T-helper 1 cell (primary cell): ENCODE results near the gene TBCD.

Experiments used
- DNase-seq, 5 donors: peaks; one replicate each; pipeline ENCODE4 v3.0.0-alpha.2; 2012 to 2020

The TBCD gene

DNA sequence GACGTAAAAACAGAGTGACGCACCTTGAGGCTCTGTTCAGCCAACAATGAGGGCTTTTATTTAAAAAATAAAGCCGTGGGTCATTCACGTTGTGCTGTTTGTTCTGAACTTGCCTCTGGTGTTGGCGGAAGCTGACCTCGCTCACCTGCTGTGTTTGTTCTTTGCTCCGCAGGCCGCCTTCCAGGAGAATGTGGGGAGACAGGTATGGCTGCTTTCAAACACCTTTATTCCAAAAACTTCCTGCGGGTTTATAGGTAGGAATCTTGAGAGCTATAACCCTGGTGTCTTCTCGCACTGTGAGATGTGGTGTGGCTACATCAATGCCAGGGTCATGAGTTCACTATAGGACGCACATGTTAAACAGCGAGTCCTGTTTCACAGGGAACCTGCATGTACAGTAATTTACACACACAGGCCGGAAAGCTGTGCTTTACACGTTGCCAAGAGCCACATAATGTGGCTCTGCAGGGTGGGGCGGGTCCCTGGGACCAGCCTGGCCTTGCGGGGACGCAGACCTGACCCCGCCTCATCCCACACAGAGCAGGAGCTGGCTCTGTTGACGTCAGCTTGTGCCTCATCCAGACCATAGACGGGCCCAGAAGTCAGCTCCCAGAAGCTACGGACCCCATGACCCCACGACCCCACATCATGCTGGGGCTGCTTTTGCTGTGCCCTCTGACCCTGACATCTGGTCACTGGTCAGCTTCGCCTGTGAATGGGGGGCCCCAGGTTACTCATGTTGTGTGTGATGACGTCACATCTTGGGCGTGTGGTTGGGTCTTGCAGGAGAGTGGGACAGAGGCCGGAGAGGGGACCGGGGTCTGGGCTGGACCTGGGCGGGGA, 137.9 kb downstream of the TBCD start:
- DNase-seq = no peak

DNA sequence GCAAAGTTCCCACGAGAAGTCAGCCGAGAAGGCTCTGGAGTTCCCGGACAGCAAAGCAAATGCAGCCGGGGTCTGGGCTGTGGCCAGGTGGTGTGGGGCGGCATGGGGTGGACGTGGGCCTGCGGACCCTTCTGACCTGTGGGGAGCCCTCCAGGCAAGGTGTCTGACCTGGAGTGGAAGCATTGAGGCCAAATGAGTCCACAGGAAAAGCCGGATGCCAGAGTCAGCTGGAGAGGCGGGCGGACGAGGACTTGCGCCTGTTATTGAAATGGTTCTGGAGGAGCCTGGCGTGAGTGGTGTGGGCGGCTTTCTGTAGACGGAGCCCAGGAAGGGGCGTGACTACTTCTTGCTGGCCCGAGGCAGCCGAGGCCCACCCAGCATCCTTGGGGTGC, 138.5 kb downstream of the TBCD start:
- no peak for DNase-seq

DNA sequence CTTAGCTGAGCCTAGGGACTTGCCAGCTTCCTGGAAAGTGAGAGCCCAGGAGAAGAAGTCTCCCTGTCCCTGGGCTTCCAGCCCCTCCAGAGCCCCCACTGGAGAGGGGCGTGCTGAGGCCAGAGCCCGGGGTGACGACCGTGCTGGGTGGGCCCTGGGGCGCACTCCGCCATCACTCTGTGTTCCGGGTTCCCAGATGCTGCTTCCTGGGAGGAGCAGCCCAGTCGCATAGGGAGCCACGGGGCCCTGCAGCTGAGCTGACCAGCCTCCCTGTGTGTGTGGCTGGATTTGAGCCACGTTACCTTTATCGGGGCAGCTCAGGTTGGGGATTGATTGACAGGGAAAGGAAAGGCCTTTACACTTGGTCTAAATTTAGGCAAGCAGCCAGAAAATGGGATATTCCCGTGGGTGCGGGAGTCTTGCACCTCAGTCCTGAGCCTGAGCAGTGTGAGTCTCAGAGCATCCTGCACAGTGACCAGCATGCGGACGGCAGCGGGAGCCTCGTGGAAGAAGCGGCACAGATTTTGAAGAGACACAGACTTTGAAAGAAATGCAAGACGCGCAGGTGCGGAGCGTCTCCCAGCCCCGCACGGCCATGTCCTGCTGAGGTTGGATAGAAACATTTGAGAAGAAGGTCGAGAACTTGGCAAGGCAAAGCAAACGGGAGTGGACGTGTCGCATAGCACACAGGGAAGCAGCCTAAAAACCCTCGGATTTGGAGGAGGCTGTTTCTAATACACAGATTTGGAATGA, 139.2 kb downstream of the TBCD start:
- DNase-seq = no peak

DNA sequence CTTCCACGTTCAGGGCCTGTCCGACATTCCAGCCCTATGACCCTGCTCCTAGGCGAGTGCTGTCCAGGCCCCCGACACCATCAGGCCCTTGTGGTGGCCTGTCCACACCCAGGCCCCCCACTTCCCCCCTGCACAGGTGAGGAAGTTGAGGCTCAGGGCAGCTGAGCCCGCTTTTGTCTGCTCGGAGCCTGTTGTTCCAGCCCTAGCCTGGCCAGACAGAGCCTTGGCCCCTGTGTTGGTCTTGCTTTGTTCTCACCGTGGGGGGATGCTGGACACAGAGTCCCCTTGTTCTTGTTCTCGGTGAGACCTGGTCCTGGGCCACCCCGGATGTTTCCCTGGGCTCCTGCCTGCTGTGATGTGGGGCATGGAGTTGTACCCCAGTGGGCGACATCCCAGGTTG, 140.0 kb downstream of the TBCD start:
- DNase-seq = no peak

DNA sequence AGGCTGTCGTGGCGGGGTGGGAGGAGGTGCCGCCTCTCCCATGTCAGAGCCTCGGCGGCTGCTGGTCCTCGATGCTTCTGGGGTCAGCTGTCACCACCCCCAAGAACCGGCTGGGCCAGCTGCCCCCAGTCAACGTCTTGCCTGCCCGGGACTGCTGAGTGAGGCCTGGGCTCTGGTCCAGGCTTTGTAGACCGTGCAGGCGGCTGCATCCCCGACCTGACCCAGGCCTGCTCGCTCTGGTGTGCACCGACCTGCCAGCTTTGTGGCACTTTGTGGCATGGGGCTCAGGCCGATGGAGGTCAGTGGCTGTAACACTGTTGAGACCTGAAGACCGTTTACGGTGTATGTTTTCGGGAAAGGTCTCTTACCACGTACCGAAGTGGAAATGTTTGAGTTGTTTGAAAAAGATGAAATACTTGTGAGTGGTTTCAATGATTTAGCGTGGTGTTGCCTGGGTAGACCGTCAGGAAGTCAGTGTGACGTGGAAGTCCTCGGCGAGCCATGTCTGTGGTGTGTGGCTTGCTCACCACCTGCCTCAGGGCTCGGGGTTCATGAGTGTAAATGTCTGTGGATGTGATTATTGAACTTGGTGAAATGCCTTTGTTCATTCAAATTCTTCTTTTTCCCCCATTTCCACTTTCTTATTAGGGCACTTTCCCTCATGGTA, 141.2 kb downstream of the TBCD start:
- DNase-seq = peak; percentile 37 to 74 (median 59)

DNA sequence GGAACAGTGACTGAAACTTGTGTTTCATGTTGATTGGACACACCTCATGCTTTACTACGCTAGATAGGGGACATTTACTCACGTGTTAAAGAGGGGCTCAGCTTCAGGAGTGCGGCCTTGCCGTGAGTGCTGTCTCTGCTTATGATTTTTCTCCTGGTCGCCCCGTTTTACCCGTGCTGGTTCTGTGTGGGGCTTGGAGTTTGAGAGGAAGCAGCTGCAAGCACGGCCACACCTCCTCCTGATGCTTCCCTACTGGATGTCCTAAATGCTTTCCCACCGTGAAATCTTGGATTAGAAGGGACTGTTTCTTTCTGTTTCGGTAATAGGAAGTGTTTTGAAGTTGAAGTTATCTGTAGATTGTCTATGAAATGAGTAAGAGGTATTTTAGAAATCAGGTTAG, 141.9 kb downstream of the TBCD start:
- no peak for DNase-seq

DNA sequence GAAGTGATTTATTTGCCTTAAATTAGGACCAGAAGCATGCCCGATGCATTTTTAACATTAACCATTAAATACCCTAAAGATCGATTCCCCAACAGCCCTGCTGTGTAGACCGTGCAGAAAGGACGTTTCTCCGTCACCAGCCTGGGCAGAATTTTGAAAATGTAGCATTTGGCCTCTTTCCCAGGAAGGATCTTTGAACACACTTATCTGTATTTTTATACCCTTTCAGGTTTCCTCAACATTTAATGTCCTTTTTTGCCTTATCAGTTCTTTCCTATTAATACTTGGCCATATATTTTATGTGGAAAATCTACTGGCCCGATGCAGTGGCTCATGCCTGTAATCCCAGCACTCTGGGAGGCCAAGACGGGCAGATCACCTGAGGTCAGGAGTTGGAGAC, 142.5 kb downstream of the TBCD start:
- DNase-seq = no peak

DNA sequence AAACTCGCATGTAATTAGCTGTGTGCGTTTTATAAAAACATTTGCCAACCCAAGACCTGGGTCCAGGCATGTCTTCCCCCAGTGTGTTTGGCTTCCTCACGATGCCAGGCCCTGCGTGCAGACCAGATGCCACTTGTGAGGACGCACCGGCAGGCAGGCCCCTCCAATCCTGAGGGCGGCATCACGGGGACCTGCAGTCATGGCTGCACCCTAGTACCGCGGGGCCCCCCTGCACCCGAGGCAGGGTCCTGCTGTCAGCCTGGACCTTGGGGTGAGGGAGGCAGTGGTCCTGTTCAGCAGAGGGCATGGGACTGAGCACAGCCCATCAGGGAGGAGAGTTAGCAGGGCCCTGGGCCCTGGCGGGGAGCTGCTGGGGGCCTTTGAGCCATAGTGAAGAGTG, 143.2 kb downstream of the TBCD start:
- DNase-seq = no peak

DNA sequence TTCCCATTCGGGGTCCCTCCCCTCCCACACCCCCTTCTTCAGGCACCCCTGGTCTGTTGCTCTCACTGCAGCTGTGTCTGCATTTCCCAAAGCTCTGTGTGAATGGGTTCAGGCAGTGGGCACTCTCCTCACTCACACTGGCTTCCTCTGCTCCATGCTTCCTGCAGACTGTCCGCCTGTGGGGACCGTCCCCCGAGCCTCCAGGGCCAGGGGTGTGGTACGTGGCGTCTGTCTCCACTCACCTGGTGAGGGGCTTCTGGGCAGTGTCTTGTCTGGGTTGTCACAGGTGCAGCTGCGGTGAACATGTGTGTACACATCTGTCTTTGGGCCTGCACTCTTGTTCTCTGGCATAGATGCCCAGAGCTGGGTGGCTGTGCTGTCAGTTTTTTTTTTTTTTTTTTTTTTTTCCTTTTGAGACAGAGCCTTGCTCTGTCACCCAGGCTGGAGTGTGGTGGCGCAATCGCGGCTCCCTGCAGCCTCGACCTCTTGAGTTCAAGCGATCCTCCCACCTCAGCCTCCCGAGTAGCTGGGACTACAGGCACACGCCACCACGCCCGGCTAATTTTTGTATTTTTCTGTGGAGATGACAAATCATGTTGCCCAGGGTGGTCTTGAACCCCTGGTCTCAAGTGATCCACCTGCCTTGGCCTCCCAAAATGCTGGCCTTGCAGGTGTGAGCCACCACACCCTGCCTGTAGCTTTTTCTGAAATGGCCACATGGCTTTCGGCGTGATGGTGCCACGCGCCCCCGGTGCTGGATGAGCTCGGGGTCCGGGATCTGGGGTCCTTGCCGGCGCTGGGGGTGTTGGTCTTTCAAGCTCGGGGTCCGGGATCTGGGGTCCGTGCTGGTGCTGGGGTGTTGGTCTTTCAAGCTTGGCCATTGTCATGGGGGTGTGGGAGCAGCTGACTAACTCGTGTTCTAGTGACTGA, 144.5 kb downstream of the TBCD start:
- no peak for DNase-seq

DNA sequence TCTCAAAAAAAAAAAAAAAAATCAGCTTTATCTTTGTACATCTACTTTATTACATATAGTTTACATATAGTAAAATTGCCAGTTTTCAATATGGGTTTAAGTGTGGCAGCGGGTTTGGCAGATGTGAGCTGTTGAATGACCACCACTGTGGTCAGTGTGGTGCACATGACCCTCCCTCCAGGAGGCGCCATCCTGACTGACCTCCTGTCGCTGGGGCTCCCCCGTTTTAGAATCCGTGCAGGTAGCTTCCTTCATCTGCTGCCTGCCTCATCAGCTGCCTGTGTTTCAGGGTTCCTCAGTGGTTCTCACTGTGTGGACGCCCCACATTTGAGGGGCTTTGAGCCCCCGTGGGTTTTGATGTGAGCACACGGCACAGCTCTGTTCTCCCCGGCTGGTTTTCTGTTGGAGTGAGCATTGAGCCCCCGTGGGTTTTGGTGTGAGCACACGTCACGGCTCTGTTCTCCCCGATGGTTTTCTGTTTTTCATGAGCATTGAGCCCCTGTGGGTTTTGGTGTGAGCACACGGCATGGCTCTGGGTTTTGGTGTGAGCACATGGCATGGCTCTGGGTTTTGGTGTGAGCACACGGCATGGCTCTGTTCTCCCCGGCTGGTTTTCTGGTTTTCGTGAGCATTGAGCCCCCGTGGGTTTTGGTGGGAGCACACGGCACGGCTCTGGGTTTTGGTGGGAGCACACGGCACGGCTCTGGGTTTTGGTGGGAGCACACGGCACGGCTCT, 145.8 kb downstream of the TBCD start:
- no peak for DNase-seq

DNA sequence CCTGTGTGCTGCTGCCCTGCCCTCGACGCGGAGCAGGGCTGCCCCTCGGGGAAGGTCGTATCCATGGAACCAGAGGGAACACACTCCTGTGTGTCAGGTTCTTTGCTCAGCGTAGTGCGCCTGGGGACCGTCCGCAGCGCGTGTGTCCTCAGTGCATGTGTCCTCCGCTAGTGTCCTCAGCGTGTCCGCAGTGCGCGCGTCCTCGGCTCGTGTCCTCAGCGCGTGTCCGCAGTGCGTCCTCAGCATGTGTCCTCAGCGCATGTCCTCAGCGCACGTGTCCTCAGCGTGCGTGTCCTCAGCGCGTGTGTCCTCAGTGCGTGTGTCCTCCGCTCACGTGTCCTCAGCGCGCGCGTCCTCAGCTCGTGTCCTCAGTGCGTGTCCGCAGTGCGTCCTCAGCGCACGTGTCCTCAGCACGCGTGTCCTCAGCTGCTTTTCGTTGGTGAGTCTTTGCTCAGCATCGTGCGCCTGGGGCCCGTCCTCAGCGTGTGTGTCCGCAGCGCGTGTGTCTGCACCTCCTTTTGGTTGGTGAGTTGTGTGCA, 147.2 kb downstream of the TBCD start:
- no peak for DNase-seq

DNA sequence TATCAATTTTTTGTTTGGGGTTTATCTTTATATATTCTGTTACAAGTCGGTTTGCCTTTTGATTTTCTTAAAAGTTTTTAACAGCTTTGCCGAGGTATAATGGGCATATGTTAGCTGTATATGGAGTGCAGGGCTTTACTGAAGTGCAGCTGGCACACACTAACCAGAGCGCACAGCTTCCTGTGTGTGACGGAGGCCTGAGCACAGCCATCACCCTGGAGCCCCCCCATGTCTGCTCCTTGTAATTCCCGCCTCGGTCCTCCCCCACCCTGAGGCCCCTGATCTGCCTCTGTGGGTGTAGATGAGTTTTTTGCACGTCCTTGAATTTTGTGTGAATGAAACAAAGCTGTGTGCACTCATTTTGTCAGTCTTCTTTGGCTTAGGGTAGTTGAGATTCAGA, 148.1 kb downstream of the TBCD start:
- DNase-seq = no peak

DNA sequence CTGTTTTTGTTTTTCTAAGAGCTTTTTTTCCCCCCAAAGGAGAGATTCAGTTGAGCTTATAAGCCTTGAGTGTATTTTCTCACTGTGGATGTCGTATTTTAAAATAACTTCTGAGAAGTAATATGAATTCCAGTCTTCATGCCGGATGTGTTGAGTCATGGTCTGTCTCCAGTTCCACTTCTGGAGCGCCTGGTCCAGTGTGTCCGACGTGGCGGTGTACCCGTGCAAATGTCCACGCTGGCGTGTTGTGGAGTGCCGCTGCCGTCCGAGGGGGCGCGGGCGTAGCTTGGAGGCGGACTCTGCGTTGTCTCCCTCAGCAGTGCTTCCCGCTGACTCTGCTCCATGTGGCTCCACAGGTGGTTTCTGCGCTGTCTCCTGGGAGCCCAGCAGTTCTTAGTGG, 148.9 kb downstream of the TBCD start:
- DNase-seq = no peak

DNA sequence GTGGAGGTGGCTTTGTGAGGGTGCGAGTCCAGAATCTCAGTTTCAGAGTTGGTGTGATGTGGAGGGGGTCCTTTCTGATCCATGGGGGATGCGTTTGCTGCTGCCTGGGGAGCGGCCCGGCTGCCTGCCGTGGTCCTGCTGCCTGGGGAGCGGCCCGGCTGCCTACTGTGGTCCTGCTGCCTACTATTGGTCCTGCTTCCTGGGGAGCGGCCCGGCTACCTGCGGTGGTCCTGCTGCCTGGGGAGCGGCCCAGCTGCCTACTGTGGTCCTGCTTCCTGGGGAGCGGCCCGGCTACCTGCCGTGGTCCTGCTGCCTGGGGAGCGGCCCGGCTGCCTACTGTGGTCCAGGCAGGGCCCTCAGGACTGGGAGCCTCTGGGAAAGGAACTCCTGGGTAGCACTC, 149.5 kb downstream of the TBCD start:
- no peak for DNase-seq

DNA sequence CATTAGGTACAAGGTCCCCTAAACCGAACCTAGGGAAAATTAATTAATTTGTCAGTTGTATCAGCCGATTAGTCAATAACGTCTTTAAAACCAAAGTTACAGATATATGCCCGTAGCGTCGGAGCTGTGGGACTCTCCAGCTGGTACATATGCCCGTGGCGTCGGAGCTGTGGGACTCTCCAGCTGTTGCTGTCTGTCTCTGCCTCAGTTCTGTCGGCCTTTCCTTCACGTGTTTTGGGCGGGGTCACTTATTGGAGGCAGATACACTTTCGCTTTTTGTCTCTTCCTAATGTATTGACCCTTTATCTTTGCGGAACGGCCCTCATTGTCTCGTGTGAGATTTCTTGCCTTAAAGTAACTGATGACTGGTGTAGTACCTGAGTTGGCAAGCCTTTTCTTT, 150.0 kb downstream of the TBCD start:
- DNase-seq = no peak

DNA sequence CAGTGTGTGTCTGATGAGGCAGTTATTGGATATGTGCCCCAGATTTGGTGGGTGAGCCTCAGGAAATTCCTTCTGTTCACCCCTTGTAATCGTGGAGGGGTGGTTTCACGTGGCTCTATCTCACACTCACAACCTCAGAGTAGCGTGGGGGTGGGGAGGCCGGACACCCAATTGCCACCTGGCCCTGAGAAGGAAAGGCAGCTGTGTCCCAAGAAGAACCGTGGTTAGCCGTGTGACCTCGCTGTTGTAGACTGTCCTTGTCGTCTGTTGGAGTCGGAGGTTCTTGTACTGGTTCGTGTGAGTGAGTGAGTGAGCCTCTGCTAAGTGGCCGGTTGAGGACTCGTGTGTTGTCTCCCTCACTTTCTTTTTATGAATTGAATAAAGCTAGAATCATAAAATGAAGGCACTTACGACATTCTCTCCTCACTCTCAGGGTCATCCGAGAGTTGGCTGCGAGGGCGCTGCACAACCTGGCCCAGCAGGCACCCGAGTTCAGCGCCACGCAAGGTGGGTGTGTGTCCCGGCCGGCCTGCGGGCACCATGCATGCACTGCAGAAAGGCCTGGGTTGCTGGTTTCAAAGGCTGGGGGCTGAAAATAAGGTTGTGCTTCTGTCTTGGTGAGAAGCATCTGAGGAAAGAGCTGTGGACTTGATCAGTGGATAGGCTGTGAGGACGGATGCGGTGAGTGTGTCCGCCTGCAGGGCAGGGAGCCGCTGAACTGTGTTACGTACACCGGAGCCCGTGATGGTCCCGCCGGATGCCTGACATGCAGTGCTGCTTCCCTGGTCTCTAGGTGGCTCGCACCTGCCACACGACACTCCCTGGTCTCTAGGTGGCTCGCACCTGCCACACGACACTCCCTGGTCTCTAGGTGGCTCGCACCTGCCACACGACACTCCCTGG, 151.4 kb downstream of the TBCD start:
- DNase-seq = no peak

DNA sequence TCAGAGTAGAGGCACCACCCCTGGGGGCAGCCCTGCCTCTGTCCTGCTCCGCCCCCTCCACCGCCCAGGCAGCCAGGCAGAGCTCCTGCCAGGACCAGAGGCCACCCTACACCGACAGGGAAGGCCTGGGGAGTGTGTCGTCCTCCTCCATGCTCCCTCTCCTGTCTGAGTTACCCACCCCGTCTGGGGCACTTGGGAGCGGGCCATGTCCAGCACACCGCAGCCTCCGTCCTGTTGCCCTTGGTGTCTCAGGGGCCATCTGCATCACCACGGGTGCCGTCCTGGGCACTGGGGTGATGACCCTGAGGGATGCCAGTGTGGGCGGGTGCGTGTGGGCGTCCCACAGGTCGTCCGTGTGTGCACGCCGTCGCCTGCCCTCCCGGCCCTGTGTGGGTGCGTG, 153.3 kb downstream of the TBCD start:
- no peak for DNase-seq

DNA sequence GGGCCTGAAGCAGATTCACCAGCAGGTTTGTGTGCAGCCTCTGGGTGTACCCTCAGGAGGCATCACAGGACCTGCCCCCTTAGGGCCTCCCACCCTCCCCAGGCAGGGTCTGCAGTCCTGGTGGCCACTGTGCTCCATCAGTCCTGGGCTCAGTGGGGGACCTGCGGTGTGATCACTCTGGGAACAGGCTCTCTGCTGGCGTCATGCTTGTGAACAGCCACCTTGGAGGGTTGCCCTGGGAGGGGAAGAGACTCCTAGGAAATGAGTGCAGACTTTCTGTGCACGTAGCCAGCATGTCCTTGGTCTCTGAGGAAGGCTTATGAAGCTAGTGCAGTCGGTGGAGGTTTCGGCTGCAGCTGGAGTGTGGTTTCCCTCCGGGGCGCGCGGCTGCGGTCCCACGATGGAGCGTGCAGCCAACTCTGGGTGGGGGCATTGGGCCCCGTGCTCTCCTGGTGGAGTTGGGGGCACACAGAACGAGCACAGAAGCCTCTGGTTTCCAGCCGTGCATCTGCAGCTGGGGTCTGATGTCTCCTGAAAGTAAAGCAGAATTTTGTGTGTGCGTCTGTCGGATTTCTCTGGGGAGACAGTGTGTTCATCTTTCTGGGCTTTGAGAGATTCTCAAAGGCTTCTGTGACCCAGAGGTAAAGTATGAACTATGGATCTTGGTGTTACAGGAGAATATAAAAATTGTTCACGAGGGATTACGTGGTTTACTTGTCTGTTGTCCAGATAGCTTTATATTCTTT, 156.1 kb downstream of the TBCD start:
- no peak for DNase-seq

DNA sequence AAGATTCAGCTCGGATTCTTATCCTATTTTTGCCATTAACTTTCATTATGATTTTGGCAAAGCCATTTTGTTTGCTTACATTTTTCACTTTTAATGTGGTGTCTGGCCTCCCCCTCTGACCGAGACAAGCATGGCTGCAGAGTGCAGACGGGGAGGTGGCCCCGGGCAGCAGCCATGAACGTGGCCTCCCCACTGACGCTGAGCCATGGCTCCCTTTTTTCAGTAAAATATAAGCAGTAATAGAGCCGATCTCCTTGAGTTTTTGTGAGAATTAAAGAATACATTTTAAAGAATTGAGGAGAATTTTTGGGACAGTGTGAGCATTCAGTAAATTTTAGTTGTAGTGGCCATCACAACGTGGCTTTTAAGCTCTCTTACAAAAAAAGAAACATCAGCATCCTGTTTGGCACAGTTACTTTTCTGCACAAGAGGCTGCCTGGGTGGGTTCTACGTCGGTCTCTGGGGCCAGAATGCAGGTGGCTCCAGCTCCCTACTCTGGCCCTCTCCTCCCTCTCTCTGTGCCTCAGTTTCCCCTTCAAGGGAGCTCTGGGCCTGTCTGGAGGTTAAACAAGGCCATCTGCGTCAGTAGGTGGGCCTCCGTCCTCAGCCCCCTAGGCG, 156.8 kb downstream of the TBCD start:
- DNase-seq = no peak
